Measurements from ENCODE around the gene STBD1.
A peak's percentile ranks its signal among the peaks of the same experiment; 100 is the strongest.

The STBD1 gene

DNA sequence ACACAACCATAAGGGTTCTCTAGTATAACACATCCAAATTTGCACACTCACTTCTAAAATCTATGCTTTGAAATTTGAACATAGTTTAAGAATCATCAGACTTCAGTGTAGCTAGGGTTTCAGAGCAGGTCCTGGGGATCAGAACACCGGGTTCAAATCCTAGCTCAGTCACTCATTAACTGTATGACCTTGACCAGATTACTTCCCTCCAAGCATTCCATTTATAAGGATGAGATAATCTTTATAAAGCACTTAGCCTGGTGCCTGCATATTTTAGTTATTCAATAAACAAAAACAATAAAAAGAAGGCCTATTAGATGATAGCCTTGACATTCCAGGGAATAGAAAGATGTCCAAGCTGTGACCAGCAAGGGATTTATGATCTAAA, 4.8 kb upstream of the STBD1 start:
- no peaks in the 10 kb centered on the region for H3K27me3 ChIP-seq
- no peak overlapping the region for H3K9ac ChIP-seq
- peak overlapping the region in 2 of 11 experiments; percentile 46 to 48; a peak in 3 of 22 replicates for H3K27ac ChIP-seq
- TF ChIP-seq Cebpa-rat (IDR thresholded peaks at IDR 0.05) = no peak
- H4K20me1 ChIP-seq = no peaks in the 10 kb centered on the region
- peaks cover 22 to 46% (median 38%) of the 10 kb centered on the region in 11 experiments for H3K9me3 ChIP-seq (replicated peaks in 1 of 11)
- H3K36me3 ChIP-seq = peaks cover 0 to 2% (median 0%) of the 10 kb centered on the region in 11 experiments; a peak in 1 of 22 replicates
- no peak overlapping the region for H3K4me3 ChIP-seq
- peaks cover 13 to 64% (median 27%) of the 10 kb centered on the region in 10 experiments for H3K4me1 ChIP-seq
- peak overlapping the region in 5 of 11 experiments; percentile 26 to 75 (median 60); a peak in 9 of 22 replicates for H3K4me2 ChIP-seq

- Histone ChIP-seq H3K4me1 (peaks cover 17 to 74% (median 29%) of the 10 kb centered on the region in 10 experiments), H3K27me3 (no peaks in the 10 kb centered on the region), H3K27ac (no peak overlapping the region), H3K9me3 (replicated peaks in 1 of 11) (peaks cover 20 to 45% (median 35%) of the 10 kb centered on the region in 11 experiments), H3K4me3 (no peak overlapping the region), H4K20me1 (no peaks in the 10 kb centered on the region), H3K4me2 (peak overlapping the region in 3 of 11 experiments; percentile 15 to 50 (median 30); a peak in 3 of 22 replicates), H3K36me3 (peaks cover 0 to 2% (median 0%) of the 10 kb centered on the region in 11 experiments; a peak in 1 of 22 replicates), H3K9ac (no peak overlapping the region)
- 0 out of 22 replicates have a peak, but pooled peaks of 1 of the 11 experiments have one; percentile 9 for TF ChIP-seq Cebpa-rat (IDR thresholded peaks at IDR 0.05)
These were observed 3.6 kb upstream of the STBD1 start for GRCh38 chr4:76302826-76303438.

GRCh38 chr4:76305033-76305687, 1.4 kb upstream of the STBD1 start:
- no peak for TF ChIP-seq Cebpa-rat (IDR thresholded peaks at IDR 0.05)
- H3K27me3 ChIP-seq = no peaks in the 10 kb centered on the region
- peak overlapping the region; percentile 57 to 83 (median 76) for H3K4me2 ChIP-seq
- peak overlapping the region in 9 of 10 experiments; percentile 62 to 75 (median 69); a peak in 17 of 20 replicates for H3K4me3 ChIP-seq
- H3K36me3 ChIP-seq = peaks cover 0 to 9% (median 0%) of the 10 kb centered on the region in 11 experiments; a peak in 2 of 22 replicates
- H3K9ac ChIP-seq = peak overlapping the region in 2 of 11 experiments; percentile 71 to 78; a peak in 1 of 22 replicates
- H3K9me3 ChIP-seq (replicated peaks in 1 of 11) = peaks cover 10 to 24% (median 20%) of the 10 kb centered on the region in 11 experiments; a peak in 19 of 22 replicates
- peaks cover 17 to 59% (median 26%) of the 10 kb centered on the region in 10 experiments for H3K4me1 ChIP-seq
- peak overlapping the region in 6 of 11 experiments; percentile 18 to 75 (median 68); a peak in 7 of 22 replicates for H3K27ac ChIP-seq
- no peaks in the 10 kb centered on the region for H4K20me1 ChIP-seq

GRCh38 chr4:76306882-76307659, 538 bp downstream of the STBD1 start:
- H3K9ac ChIP-seq = peak overlapping the region; percentile 57 to 79 (median 76)
- H3K9me3 ChIP-seq (replicated peaks in 1 of 11) = peaks cover 10 to 24% (median 19%) of the 10 kb centered on the region in 11 experiments; a peak in 19 of 22 replicates
- H3K36me3 ChIP-seq = peaks cover 0 to 13% (median 0%) of the 10 kb centered on the region in 11 experiments; a peak in 2 of 22 replicates
- no peaks in the 10 kb centered on the region for H3K27me3 ChIP-seq
- peaks cover 16 to 43% (median 24%) of the 10 kb centered on the region in 10 experiments for H3K4me1 ChIP-seq
- peak overlapping the region; percentile 2 to 75 (median 67); a peak in 18 of 22 replicates for H3K27ac ChIP-seq
- peak overlapping the region; percentile 62 to 75 (median 69) for H3K4me3 ChIP-seq
- no peak for TF ChIP-seq Cebpa-rat (IDR thresholded peaks at IDR 0.05)
- H4K20me1 ChIP-seq = no peaks in the 10 kb centered on the region
- H3K4me2 ChIP-seq = peak overlapping the region; percentile 69 to 83 (median 76)

- peaks cover 10 to 24% (median 19%) of the 10 kb centered on the region in 11 experiments; a peak in 19 of 22 replicates for H3K9me3 ChIP-seq (replicated peaks in 1 of 11)
- no peak for TF ChIP-seq Cebpa-rat (IDR thresholded peaks at IDR 0.05)
- peaks cover 0 to 13% (median 0%) of the 10 kb centered on the region in 11 experiments; a peak in 2 of 22 replicates for H3K36me3 ChIP-seq
- H3K9ac ChIP-seq = peak overlapping the region in 1 of 11 experiments; percentile 74; a peak in 1 of 22 replicates
- peak overlapping the region in 6 of 10 experiments; percentile 62 to 75 (median 69); a peak in 8 of 20 replicates for H3K4me3 ChIP-seq
- peaks cover 16 to 40% (median 24%) of the 10 kb centered on the region in 10 experiments for H3K4me1 ChIP-seq
- no peak overlapping the region for H3K27ac ChIP-seq
- H3K4me2 ChIP-seq = peak overlapping the region in 8 of 11 experiments; percentile 69 to 83 (median 75); a peak in 14 of 22 replicates
- H4K20me1 ChIP-seq = no peaks in the 10 kb centered on the region
- no peaks in the 10 kb centered on the region for H3K27me3 ChIP-seq
These were observed 1.1 kb downstream of the STBD1 start for GRCh38 chr4:76307660-76308014.

- Histone ChIP-seq H3K4me3 (no peak overlapping the region), H3K9me3 (replicated peaks in 1 of 11) (peaks cover 10 to 24% (median 19%) of the 10 kb centered on the region in 11 experiments; a peak in 19 of 22 replicates), H3K27me3 (no peaks in the 10 kb centered on the region), H3K36me3 (peaks cover 0 to 13% (median 0%) of the 10 kb centered on the region in 11 experiments; a peak in 2 of 22 replicates), H3K4me2 (no peak overlapping the region; a peak in 2 of 22 replicates), H3K27ac (no peak overlapping the region), H4K20me1 (no peaks in the 10 kb centered on the region), H3K9ac (no peak overlapping the region), H3K4me1 (peaks cover 16 to 31% (median 23%) of the 10 kb centered on the region in 10 experiments)
- no peak for TF ChIP-seq Cebpa-rat (IDR thresholded peaks at IDR 0.05)
These were observed 2.0 kb downstream of the STBD1 start for GRCh38 chr4:76308548-76308947.

DNA sequence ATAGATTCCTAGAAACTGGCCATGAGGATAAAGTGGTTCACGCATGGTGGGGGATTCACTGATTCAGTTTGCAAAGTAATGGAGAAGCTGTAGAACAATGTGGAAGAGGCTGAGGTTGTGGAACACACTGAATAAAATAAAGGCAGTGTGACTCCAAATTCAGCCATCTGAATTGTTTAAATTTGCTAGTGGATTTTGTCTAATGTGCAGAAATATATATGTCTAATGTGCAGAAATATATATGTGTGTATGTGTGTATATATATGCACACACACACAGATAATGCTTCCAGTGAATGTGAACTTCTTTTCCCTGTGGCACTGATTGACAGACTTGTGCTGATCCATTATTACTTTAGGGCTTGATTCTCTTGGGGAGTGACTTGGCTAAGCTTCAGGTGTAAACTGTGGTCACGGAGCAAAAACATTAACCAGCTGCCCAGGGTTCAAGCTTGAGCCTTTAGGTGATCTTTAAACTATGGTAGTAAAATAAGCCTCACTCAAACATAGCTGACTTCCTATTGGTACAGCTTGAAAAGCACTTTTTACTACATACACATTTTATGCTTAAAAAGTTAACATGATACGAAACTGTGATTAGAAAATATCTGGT, 3.5 kb downstream of the STBD1 start:
- peaks cover 7 to 22% (median 16%) of the 10 kb centered on the region in 10 experiments for H3K4me1 ChIP-seq
- H3K4me3 ChIP-seq = no peak overlapping the region
- peaks cover 10 to 28% (median 22%) of the 10 kb centered on the region in 11 experiments; a peak in 20 of 22 replicates for H3K9me3 ChIP-seq (replicated peaks in 1 of 11)
- no peaks in the 10 kb centered on the region for H3K27me3 ChIP-seq
- H3K27ac ChIP-seq = no peak overlapping the region
- TF ChIP-seq Cebpa-rat (IDR thresholded peaks at IDR 0.05) = no peak
- peaks cover 0 to 13% (median 0%) of the 10 kb centered on the region in 11 experiments; a peak in 2 of 22 replicates for H3K36me3 ChIP-seq
- no peaks in the 10 kb centered on the region for H4K20me1 ChIP-seq
- H3K9ac ChIP-seq = no peak overlapping the region
- no peak overlapping the region for H3K4me2 ChIP-seq

GRCh38 chr4:76310683-76311082, 4.2 kb downstream of the STBD1 start:
- H3K27me3 ChIP-seq = no peaks in the 10 kb centered on the region
- peaks cover 0 to 13% (median 0%) of the 10 kb centered on the region in 11 experiments; a peak in 2 of 22 replicates for H3K36me3 ChIP-seq
- H3K4me3 ChIP-seq = no peak overlapping the region
- no peak overlapping the region for H3K9ac ChIP-seq
- no peak for TF ChIP-seq Cebpa-rat (IDR thresholded peaks at IDR 0.05)
- peaks cover 15 to 34% (median 29%) of the 10 kb centered on the region in 11 experiments for H3K9me3 ChIP-seq (replicated peaks in 1 of 11)
- H3K4me1 ChIP-seq = peaks cover under 1 to 15% (median 9%) of the 10 kb centered on the region in 10 experiments; a peak in 14 of 20 replicates
- no peak overlapping the region for H3K27ac ChIP-seq
- H3K4me2 ChIP-seq = no peak overlapping the region
- H4K20me1 ChIP-seq = no peaks in the 10 kb centered on the region

Data from BLaER1 treated with 17β-estradiol and CSF1 and Interleukin-3, amounts not matched to agents 10 nM and 100 nM (cell line).